Activated CD8-positive, alpha-beta T cell treated with anti-CD3 and anti-CD28 coated beads for 36 hours (primary cell): ENCODE data around the gene GANC. TPM values are rescaled to one million over a fixed set of nuclear protein-coding genes. Genes with fewer than 3 reads are reported as not detected.

Experiments used
- ATAC-seq: fragments of 200-7000 bp; cut with Tn5 transposase; one replicate; pipeline ENCODE4 v1.10.0; 2021; ENCODE audit warnings: mild to moderate bottlenecking, moderate library complexity
- CTCF ChIA-PET: fragments of 350-600 bp; sonication (Branson Sonifier 250); formaldehyde crosslinking; loops from one replicate; lab custom pipeline; 2021; ENCODE audit warnings: antibody characterized with exemption; lab: Charles Lee
- POLR2A ChIA-PET: fragments of 350-600 bp; sonication (Branson Sonifier 250); formaldehyde crosslinking; loops from one replicate; lab custom pipeline; 2021; ENCODE audit warnings: antibody characterized with exemption; lab: Charles Lee
- DNase-seq: peaks from one replicate; pipeline ENCODE4 v3.0.0-alpha.2; 2020
- H3K27ac Mint-ChIP-seq: one replicate; pipeline ENCODE4 v1.8.0; 2021; ENCODE audit warnings: mild to moderate bottlenecking, mixed read lengths
- H3K27me3 Mint-ChIP-seq: one replicate; pipeline ENCODE4 v1.8.0; 2021; ENCODE audit warnings: mixed read lengths
- H3K36me3 Mint-ChIP-seq: one replicate; pipeline ENCODE4 v1.8.0; 2021; ENCODE audit warnings: low read depth, mixed read lengths
- H3K4me1 Mint-ChIP-seq: one replicate; pipeline ENCODE4 v1.8.0; 2021; ENCODE audit warnings: low read depth, mixed read lengths
- H3K4me3 Mint-ChIP-seq: one replicate; pipeline ENCODE4 v1.8.0; 2021; ENCODE audit warnings: mild to moderate bottlenecking, moderate library complexity, mixed read lengths
- H3K9me3 Mint-ChIP-seq: one replicate; pipeline ENCODE4 v1.8.0; 2021; ENCODE audit warnings: mixed read lengths
- CTCF ChIP-seq: fragments of 200-600 bp; IDR thresholded peaks from one replicate; pipeline ENCODE4 v1.8.0; 2022; ENCODE audit warnings: antibody characterized with exemption, mild to moderate bottlenecking
- intact Hi-C: fragments of 100-400 bp; cut with micrococcal nuclease; formaldehyde crosslinking; loops from one replicate; pipeline ENCODE4 v1.10.0; 2022
- total RNA-seq, 2 experiments: library from RNA; stranded (reverse); gene quantifications; one replicate each; pipeline ENCODE4 v1.2.3, GENCODE V29; 2021

The GANC gene
- total RNA-seq, 2 experiments from 2014 or later: 18.0 to 22.2 TPM

- H3K36me3 Mint-ChIP-seq: peaks cover 22% of the 10 kb centered on the region
- H3K27ac Mint-ChIP-seq: no peak overlapping the region
- H3K9me3 Mint-ChIP-seq: no peaks in the 10 kb centered on the region
- CTCF ChIA-PET: no interaction called here
- POLR2A ChIA-PET: no interaction called here
- no peaks in the 10 kb centered on the region for H3K27me3 Mint-ChIP-seq
- no peak for TF ChIP-seq CTCF
- no peaks in the 10 kb centered on the region for H3K4me1 Mint-ChIP-seq
- no peak overlapping the region for H3K4me3 Mint-ChIP-seq
- no peak for ATAC-seq
- intact Hi-C loops: no loop called here
- DNase-seq: no peak
Observed at GRCh38 chr15:42232606-42233005, 40.4 kb upstream of the GANC start.

- POLR2A ChIA-PET: no interaction called here
- H3K4me1 Mint-ChIP-seq: no peaks in the 10 kb centered on the region
- no peak for TF ChIP-seq CTCF
- peaks cover 22% of the 10 kb centered on the region for H3K36me3 Mint-ChIP-seq
- no peak for ATAC-seq
- CTCF ChIA-PET: no interaction called here
- intact Hi-C loops: no loop called here
- DNase-seq: no peak
- no peak overlapping the region for H3K27ac Mint-ChIP-seq
- no peaks in the 10 kb centered on the region for H3K9me3 Mint-ChIP-seq
- H3K27me3 Mint-ChIP-seq: no peaks in the 10 kb centered on the region
- no peak overlapping the region for H3K4me3 Mint-ChIP-seq
Observed at GRCh38 chr15:42233107-42233506, 39.9 kb upstream of the GANC start.

DNA sequence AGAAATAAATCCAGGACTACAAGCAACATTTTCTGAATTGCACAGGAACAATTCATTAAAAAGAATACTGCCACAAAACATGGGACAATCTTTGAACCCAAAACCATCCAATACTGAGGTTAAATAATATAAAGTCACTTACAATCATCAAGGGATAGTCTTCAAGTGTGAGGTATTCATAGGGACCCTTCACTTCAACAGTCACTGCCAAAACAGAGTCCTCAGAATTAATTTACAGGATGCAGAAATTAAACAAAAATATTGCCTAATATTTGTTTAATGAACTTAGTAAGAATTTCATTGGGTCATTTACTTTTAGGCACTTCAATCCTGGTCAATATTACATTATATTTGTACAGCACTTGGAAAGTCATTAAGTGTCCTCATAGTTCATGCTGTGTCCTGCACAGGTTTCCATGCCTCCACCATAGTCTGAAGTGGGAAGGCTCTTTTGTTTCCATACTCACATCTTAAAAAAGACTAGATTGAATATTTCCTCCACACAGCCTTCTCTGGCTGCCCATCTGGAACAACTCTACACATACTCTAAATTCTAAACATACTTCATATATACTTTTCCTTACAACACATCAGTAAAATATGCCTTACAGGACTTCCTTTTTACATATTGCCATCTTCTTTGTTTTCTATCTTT lies 33.3 kb upstream of the GANC start:
- intact Hi-C loops: no loop called here
- H3K4me3 Mint-ChIP-seq: no peak overlapping the region
- no peaks in the 10 kb centered on the region for H3K9me3 Mint-ChIP-seq
- no peak for TF ChIP-seq CTCF
- H3K27me3 Mint-ChIP-seq: no peaks in the 10 kb centered on the region
- ChIA-PET CTCF (interaction anchor here (1.0 kb wide), 1 partner anchor 31 kb away, joined by 3 read pairs; no protein-coding TSS in a partner anchor), POLR2A (no interaction called here)
- peaks cover 29% of the 10 kb centered on the region for H3K36me3 Mint-ChIP-seq
- H3K4me1 Mint-ChIP-seq: peaks cover 4% of the 10 kb centered on the region
- ATAC-seq (no peak), DNase-seq (no peak)
- peak overlapping the region; percentile 5 for H3K27ac Mint-ChIP-seq

GRCh38 chr15:42240823-42241222 lies 32.2 kb upstream of the GANC start:
- H3K4me3 Mint-ChIP-seq: no peak overlapping the region
- DNase-seq: no peak
- H3K27ac Mint-ChIP-seq: peak overlapping the region; percentile 13
- TF ChIP-seq CTCF: no peak
- no peaks in the 10 kb centered on the region for H3K9me3 Mint-ChIP-seq
- intact Hi-C loops: no loop called here
- peaks cover 23% of the 10 kb centered on the region for H3K36me3 Mint-ChIP-seq
- ChIA-PET CTCF (interaction anchor here (0.9 to 1.0 kb wide), 3 partner anchors 12 to 144 kb away, joined by 3 read pairs; no protein-coding TSS in a partner anchor), POLR2A (no interaction called here)
- H3K4me1 Mint-ChIP-seq: peaks cover 4% of the 10 kb centered on the region
- no peak for ATAC-seq
- no peaks in the 10 kb centered on the region for H3K27me3 Mint-ChIP-seq

DNA sequence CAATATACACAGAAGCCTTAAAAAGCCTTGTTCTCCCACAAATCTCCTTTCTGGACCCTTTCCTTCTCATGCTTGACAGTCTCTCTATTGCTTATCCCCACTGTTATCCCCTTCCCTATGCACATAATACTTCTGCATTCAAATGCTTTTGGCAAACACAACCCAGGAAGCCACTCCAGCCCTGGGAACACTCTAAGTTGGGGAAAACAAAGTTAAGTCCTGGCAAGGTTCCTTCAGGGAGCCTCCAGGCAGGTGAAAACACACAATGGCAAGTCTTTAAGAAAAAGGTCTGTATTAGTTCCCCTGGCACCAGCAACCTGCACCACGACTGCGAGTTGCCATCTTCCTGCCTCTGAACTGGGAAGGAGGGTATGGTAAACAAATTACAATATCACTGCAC lies 19.7 kb upstream of the GANC start:
- Mint-ChIP-seq H3K4me1 (no peaks in the 10 kb centered on the region), H3K9me3 (no peaks in the 10 kb centered on the region), H3K27ac (no peak overlapping the region), H3K36me3 (peaks cover 48% of the 10 kb centered on the region), H3K4me3 (no peak overlapping the region), H3K27me3 (no peaks in the 10 kb centered on the region)
- DNase-seq (no peak), ATAC-seq (no peak)
- no peak for TF ChIP-seq CTCF
- CTCF ChIA-PET: interaction anchor here (1.4 kb wide), 1 partner anchor 44 kb away, joined by 4 read pairs; no protein-coding TSS in a partner anchor
- intact Hi-C loops: no loop called here
- POLR2A ChIA-PET: interaction anchor here (1.0 kb wide), 1 partner anchor 9 kb away, joined by 3 read pairs; no protein-coding TSS in a partner anchor
